ENCODE data around the gene C9orf153.
"Not testable (repeated sequence)": the region's sequence is repeated elsewhere in the genome, so short reads cannot be mapped to it uniquely, and the experiment has no call there.

C9orf153 gene

DNA sequence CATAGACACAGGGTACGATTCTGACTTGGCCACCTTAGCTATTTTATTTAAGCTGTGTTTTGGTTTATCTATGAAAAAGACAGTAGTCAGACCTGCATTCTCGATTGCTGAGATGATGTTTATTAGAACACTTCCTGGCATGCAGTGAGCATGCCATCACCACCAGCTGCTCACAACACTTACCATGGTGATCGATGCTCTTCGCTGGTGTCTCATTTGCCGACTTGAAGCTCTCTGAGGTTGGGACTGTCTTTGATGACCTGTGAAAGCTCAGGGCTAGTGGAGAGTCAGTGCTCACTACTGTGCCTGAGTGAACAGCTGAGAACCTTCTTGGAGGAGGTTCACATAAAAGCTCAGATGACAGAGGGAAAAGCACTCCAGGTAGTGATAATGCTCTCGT, 4.4 kb upstream of the C9orf153 start:
- no peak for DNase-seq

GRCh38 chr9:86262492-86262891, 3.0 kb upstream of the C9orf153 start:
- no peak for DNase-seq

DNA sequence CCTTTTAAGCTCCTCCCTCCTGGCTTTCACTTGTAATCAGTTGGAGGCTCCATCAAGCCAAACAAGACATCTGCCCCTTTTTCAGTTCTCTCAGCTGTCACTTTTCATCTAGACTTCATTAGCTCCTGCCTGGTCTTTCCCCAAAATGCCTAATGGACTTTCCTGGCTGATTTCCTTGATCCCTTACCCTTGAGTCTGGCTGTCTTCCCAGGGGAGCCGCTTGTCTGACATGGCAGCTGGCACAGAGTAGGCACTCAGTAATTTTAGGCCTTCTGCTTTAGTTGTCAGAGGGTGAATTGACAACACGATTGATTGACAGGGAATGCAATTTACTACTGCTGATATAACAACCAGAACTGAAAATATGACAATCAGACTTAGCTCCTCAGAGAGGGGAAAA, 2.1 kb downstream of the C9orf153 start:
- DNase-seq = no peak

DNA sequence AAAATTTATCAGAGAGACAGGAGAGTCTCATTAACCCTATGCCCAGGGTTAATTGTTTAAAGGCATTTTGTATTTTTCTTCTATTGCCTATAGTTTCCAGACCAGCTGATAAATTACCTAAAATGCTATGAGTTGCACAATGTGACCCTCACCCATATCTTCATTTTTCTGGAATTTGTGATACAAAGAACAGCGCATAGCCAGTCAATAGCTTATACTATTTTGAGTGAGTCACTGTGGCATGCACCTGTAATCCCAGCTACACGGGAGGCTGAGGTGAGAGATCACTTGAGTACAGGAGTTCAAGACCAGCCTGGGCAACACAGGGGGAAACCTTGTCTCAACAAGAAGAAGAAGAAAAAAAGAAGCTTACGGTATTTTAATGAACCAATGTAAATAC, 2.8 kb downstream of the C9orf153 start:
- DNase-seq = no peak

- DNase-seq = no peak
These were observed 5.9 kb downstream of the C9orf153 start for GRCh38 chr9:86253577-86253976.

- DNase-seq = no peak
These were observed 6.6 kb downstream of the C9orf153 start for GRCh38 chr9:86252870-86253269.

DNA sequence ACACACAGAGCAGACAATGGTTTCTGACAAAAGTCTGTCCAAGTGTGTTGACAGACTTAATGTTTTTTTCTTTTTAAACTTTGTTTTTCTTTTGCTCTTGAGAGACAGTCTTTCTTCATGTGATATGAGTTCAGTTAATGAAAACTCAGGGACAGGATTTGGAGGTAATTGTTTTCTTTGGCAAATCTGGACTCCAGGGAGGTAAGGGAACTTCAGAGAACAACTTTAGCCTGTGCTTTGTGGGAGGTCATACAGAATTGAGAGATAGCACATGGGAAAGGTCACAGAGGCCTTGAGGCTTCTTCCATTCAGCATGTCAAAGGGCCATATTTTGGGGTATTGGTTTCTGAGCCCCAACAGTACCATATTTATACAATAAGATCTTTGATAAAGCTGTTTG, 9.3 kb downstream of the C9orf153 start:
- DNase-seq = no peak

GRCh38 chr9:86248746-86249145, 10.7 kb downstream of the C9orf153 start:
- DNase-seq = no peak

- no peak for DNase-seq
These were observed 12.7 kb downstream of the C9orf153 start for GRCh38 chr9:86246752-86247161.

- no peak for DNase-seq
These were observed 17.4 kb downstream of the C9orf153 start for GRCh38 chr9:86242071-86242470.

GRCh38 chr9:86241216-86241615, 18.2 kb downstream of the C9orf153 start:
- DNase-seq = peak in 1 of 5 experiments; percentile 69

GRCh38 chr9:86238861-86239770, 20.3 kb downstream of the C9orf153 start:
- DNase-seq = no peak

- DNase-seq = no peak
These were observed 28.6 kb downstream of the C9orf153 start for GRCh38 chr9:86230858-86231257.

DNA sequence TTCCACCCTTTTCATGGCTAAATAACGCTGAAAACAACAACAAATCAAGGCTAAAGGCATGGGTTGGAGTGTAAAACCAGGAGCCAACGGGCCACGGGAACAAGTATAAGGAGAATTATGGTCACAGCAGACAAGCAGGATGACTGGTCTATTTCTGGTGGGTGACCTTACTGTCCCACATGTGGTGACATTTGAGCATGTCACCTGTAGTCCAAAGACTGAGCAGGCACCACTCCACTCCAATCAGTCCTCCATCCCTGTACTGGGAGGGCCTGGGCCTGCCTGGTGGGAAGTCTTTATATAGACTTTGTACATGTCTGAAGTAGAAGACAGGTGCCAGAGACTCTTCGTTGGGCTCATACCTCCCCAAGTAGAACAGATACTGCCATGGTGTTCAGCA, 36.8 kb downstream of the C9orf153 start:
- DNase-seq = no peak

- DNase-seq = no peak
These were observed 39.9 kb downstream of the C9orf153 start for GRCh38 chr9:86219606-86220005.

- DNase-seq = no peak
These were observed 42.2 kb downstream of the C9orf153 start for GRCh38 chr9:86217076-86217755.

GRCh38 chr9:86207193-86207592, 52.3 kb downstream of the C9orf153 start:
- DNase-seq = no peak

GRCh38 chr9:86202338-86202882, 57.0 kb downstream of the C9orf153 start:
- DNase-seq = peak in 1 of 5 experiments; percentile 62

DNA sequence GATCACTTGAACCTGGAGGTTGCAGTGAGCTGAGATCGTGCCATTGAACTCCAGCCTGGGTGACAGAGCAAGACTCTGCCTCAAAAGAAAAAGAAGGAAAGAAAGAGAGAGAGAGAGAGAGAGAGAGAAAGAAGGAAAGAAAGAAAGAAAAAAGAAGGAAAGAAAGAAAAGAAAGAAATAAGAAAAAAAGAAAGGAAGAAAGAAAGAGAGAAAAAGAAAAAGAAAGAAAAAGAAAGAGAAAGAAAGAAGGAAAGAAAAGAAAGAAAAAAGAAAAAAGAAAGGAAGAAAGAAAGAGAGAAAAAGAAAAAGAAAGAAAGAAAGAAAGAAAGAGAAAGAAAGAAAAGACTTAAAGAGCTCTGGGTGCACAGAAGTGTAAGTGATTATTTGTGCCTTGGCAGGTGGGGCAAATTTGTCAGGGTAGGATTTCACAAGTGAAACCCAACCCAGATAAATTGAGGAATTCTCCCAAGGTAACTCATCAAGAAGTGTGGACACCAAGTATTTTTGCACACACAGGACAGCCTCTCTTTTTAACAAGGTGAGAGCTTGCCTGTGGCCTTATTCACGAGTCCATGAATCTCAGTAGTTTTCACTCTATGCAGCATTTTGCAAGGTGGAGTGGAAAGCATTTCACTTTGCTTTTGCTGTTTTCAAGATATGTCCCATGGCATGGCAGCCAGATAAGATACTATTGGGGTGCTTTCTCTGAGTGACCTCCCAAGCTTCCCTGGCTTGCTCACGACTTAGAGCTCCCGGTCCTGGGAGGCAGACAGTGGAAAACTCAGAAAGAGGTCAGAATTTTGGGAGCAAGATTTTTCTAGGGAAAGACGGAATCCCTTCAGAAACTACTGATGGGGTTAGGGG, 57.8 kb downstream of the C9orf153 start:
- DNase-seq = no peak

- DNase-seq = peak in 1 of 5 experiments; percentile 39
These were observed 58.8 kb downstream of the C9orf153 start for GRCh38 chr9:86200599-86201162.

DNA sequence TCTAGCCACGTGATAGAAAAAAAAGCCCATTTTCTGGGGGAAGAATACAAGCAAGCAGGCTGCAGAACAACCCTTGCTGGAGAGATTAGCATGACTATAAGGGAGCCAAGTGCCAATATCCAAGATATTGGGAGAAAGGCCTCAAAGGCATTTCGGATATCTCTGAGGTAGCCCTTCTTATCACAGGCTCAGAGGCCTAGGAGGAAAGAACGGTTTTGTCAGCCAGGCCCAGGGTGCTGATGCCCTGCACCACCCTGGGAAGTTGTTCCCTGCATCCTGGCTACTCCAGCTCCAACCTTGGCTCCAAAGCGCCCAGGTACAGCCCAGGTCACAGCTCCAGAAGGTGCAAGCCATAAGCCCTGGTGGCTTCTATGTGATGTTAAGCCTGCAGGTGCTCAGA, 66.4 kb downstream of the C9orf153 start:
- no peak for DNase-seq

DNA sequence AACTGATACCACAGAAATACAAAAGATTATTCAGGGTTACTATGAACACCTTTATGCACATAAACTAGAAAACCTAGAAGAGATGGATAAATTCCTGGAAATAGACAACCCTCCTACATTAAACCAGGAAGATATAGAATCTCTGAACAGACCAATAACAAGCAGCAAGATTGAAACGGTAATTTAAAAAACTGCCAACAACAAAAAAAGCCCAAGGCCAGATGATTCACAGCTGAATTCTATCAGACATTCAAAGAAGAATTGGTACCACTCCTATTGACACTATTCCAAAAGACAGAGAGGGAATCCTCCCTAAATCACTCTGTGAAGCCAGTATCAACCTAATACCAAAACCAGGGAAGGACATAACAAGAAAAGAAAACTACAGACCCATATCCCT, 68.8 kb downstream of the C9orf153 start:
- not testable (repeated sequence) for DNase-seq
